ENCODE data around the gene ZNF304. TPM values are rescaled to one million over a fixed set of nuclear protein-coding genes. Genes with fewer than 3 reads are reported as not detected.
A peak's percentile ranks its signal among the peaks of the same experiment; 100 is the strongest.

ZNF304 gene
- 9.0 and 11.2 TPM in 2 replicates for total RNA-seq

- TF ChIP-seq CTCF (IDR thresholded peaks at IDR 0.05; ENCODE audit: insufficient read depth, low read depth, low read length): no peak
These were observed at the start of gene ZNF304 for GRCh38 chr19:57350877-57351805. Gene ZNF304 (plus strand): TSS chr19:57351271. CDS start chr19:57351665, 394 bp downstream.

GRCh38 chr19:57302020-57302465 lies 49.0 kb upstream of the ZNF304 start:
- DNase-seq (ENCODE audit: low read depth): peak; percentile 92
- no peak overlapping the region for H3K4me3 ChIP-seq (ENCODE audit: low read depth, low read length)
- TF ChIP-seq CTCF (IDR thresholded peaks at IDR 0.05; ENCODE audit: insufficient read depth, low read depth, low read length): peak; percentile 5

More at GRCh38 chr19:57350877-57351805, at the start of gene ZNF304:
- H3K4me3 ChIP-seq (ENCODE audit: low read depth, low read length): peak within 1 kb of the TSS; percentile 100
- DNase-seq (ENCODE audit: low read depth): peak; percentile 96

GRCh38 chr19:57302727-57303401 lies 48.2 kb upstream of the ZNF304 start:
- no peak for TF ChIP-seq CTCF (IDR thresholded peaks at IDR 0.05; ENCODE audit: insufficient read depth, low read depth, low read length)
- no peak for DNase-seq (ENCODE audit: low read depth)
- H3K4me3 ChIP-seq (ENCODE audit: low read depth, low read length): no peak overlapping the region

DNA sequence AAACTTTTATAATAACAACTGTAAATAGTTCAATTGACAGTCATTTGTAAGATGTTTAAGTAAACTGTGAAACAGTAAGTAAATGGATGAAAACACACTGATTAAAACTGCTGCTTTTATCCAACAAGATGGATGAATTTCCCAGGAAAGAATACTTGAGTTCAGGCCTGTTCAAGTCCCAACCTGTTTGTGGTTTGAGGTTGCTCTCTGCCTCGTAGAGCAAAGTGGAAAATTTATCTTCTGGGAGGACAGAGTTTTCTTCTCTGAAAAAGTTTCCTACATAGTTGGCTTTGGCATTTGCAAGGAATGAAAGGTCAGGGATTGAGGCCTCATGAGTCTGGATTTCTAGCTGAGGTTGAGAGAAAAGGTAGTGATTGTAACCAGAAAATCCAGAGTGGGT lies 46.0 kb upstream of the ZNF304 start:
- no peak for TF ChIP-seq CTCF (IDR thresholded peaks at IDR 0.05; ENCODE audit: insufficient read depth, low read depth, low read length)
- no peak for DNase-seq (ENCODE audit: low read depth)
- H3K4me3 ChIP-seq (ENCODE audit: low read depth, low read length): no peak overlapping the region

DNA sequence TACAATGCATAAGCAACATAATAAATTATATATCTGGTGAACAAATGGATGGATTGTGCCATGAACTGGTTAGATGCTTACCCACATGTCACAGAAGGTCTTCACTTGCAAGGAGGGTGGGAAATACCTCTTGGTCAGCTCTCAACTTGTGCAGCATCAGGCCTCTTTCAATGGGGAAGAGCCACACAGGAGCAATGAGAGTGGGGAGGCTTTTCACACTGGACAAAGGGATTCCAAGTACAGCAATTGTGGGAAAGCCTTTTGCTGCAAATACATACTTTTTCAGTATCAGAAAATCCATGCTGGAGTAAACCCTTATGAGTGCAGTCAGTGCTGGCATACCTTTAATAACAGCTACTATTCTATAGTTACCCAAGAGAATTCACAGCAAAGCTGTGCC lies 42.6 kb upstream of the ZNF304 start:
- no peak for TF ChIP-seq CTCF (IDR thresholded peaks at IDR 0.05; ENCODE audit: insufficient read depth, low read depth, low read length)
- DNase-seq (ENCODE audit: low read depth): no peak

DNA sequence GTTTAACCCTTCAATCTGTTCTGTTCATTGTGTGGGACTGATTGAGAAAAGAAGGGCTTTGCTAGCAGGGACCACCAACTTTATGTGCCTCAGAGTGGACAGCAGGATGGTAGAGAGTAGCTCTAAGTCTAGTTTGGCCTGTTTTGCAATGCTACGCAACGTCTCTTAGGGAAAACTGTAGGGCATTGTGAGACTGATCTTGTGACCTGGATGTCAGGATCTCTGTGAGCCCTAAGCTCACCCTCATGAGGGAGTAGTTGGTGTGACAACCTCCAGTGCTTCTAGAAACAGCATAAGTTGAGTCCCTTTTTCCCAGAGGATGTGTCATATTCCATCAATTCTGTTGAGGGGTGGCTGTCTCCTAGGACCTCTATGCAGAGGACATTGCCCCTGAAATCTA lies 40.3 kb upstream of the ZNF304 start:
- DNase-seq (ENCODE audit: low read depth): no peak
- no peak for TF ChIP-seq CTCF (IDR thresholded peaks at IDR 0.05; ENCODE audit: insufficient read depth, low read depth, low read length)
- no peak overlapping the region for H3K4me3 ChIP-seq (ENCODE audit: low read depth, low read length)

More for the DNA sequence above, 42.6 kb upstream of the ZNF304 start:
- no peak overlapping the region for H3K4me3 ChIP-seq (ENCODE audit: low read depth, low read length)
